Measurements from ENCODE around the gene MTAP.
"Not testable (repeated sequence)": the region's sequence is repeated elsewhere in the genome, so short reads cannot be mapped to it uniquely, and the experiment has no call there.

Gene MTAP

DNA sequence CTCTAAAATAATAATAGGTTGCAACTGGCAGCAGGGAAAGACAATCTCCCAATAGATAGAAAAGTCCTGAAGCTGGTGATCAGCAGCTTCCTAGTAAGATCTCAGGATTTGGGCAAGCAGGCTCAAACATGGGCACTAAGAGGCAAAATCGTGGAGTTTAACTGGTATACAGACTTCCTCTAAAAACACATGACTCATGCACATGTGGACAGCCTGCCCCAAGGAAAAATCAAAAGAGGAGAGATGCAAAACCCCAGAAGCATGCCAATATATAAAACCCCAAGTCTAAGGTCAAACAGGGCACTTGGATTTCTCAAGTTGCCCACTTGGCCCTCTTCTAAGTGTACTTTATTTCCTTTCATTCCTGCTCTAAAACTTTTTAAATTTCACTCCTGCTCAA, 129.0 kb downstream of the MTAP start:
- peak; percentile 52 for DNase-seq

DNA sequence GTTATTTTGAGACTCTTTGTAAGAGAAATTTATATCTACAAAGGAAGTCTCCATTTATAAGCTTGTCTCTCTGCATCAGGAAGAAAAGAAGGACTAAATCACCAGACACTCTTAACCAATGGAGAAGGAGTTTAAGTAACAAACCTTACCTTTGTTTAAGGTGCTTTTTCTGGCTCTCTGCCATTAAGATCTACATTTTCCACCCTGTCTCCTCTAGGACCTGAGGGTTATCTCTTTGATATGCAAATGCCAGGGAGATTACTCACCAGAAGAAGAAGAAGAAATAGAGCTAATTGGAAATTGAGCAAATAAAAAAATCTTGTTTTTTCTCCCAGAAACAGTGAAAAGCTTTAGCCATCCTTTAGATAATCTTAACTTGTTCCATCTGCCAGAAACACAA, 130.8 kb downstream of the MTAP start:
- no peak for DNase-seq

DNA sequence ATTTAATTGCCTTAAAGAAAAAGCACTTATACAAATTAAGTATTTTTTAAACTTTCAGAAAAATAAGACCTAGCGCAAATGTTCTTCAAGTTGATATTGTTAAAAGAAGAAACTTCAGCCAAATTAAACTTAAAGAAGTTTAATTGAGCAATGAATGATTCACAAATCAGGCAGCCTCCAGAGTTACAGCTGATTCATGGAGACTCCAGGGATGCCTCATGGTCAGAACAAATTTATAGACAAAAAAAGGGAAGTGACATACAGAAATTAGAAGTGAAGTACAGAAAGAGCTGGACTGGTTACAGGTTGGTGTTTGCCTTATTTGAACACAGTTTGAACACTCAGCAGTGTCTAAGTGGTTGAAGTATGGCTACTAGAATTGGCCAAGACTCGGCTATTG, 131.4 kb downstream of the MTAP start:
- DNase-seq = peak; percentile 80

DNA sequence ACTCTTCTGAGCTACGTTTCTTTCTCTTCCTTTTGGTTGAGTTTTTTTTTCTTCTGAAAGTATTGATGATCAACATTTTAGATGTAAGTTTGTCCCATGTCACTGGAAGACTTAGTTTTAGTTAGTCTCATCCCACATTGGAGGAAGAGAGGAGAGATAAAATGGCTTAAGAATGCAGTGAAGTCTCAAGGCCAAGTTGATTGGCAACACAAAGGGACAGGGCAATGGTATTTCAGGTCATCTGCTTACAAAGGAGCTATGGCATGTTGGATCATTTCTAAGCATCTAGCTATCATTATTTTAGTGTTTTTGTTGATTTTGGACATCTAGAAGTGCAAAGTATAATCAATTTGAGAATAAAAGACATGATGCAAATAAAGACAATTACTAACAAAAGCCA, 133.2 kb downstream of the MTAP start:
- DNase-seq = no peak

DNA sequence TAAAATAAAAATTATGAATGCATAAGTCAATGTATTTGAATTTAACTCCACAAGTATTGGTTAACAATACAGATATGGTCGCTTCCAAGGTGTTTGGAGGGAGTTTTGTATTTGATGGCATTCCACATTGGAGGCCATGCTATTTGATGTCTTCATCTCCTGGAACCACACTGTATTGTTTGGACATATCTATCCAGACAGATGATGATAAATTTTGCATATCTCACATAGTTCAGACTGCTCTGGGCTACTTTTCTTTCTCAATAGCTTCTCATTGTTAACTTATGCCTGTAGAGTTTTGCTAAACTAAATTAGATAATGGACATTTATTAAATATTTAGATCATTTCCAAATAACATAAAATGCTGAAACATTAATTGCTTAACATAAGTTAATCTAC, 133.7 kb downstream of the MTAP start:
- DNase-seq = no peak

DNA sequence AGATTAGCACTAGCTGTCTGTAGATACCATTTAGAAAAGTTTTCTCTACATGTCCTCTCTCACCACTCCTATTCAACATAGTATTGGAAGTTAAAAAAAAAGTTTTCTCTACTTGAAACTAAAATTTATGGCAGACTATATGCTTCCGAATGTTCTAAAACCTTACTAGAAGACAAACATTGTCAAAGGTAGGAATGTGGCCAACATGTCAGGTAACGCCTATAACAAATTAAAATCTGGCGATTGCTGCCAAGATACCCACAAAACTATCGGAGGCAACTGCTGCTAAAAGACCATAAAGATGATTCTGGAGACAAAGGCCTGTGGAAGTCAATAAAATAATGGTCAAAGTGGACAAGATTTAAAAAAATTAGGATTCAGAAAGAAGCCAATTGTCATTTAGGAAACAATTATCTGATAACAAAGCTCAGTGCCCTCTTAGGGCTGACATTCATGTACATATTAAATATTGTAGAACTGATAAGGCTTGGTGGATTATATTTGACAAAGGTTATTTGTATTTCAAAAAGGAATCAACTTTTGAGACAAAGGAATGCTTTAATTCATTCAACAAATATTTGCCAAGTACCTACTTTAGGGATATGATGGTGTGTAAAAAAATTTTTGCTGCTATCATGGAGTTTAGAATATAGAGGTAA, 139.0 kb downstream of the MTAP start:
- DNase-seq = no peak

DNA sequence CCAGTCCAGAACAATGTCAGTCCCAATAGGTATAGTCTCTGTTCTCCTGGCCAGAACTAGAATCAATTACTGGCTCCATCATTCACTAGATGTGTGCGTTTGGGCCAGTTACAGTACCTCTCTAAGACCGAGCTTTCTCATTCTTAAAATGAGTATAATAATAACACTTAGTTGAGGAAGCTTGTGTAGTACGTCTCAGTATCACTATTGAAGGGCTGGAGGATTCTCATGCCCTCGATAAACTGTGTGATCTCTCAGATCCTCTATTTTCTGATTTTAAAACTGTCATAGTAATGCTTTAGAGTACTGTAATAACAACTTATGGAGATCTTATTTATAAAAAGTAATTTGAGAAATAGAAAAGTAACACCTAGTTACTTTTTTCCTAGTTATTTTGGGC, 141.0 kb downstream of the MTAP start:
- no peak for DNase-seq

DNA sequence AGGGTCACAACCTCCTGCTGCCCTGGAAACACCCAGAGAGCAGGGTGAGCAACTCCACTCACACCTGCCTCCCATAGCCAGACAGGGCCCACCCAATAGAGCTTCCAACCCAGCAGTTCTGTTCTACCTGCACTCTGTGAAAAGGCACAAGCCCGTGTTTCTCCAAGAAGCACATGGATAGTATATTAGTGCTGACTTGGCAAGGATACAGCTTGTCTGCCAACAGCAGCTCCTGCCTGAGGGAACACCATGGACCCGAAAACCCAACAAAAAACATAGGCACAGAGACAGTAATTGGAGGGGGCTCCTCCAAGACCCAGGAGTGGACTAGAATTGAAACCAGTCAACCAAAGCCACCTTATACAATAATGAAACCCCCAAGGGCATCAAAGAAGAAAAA, 143.2 kb downstream of the MTAP start:
- no peak for DNase-seq

DNA sequence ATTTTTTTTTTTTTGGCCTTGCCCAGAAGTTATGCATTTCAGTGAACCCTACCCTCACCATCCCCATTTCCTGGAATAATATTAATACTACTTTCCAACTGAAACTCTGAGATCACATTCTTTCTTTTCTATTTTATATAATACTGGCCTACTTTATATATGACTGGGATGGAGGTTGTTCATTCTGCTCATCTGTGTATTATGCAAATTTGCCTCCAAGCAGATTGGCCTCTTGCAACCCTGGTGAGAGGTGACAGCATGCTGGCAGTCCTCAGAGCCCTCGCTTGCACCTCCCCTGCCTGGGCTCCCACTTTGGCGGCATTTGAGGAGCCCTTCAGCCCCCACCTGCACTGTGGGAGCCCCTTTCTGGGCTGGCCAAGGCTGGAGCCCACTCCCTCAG, 156.4 kb downstream of the MTAP start:
- DNase-seq = no peak

DNA sequence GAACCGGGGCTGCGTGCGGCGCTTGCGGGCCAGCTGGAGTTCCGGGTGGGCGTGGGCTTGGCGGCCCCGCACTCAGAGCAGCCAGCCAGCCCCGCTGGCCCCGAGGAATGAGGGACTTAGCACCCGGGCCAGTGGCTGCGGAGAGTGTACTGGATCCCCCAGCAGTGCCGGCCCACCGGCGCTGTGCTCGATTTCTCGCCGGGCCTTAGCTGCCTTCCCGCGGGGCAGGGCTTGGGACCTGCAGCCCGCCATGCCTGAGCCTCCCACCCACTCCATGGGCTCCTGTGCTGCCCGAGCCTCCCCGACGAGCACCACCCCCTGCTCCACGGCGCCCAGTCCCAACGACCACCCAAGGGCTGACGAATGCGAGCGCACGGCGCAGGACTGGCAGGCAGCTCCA, 156.8 kb downstream of the MTAP start:
- DNase-seq = not testable (repeated sequence)

DNA sequence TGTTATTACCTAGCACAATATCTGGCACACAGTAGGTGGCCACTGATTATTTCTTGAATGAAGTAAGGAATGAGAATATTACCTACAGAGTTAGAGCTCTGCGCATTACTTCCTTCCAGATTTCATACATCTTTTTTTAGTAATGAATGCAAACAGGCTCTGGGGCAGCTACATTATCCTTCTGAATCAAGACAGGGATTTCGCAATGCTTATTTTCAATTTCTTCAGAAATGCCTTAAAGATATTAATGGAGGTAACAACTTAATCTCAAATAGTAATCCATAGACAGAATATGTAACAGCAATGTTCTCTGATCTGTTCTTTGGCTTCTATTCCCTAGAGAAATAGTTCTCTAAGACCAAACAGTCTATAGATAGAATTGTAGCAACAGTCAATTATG, 159.1 kb downstream of the MTAP start:
- no peak for DNase-seq

DNA sequence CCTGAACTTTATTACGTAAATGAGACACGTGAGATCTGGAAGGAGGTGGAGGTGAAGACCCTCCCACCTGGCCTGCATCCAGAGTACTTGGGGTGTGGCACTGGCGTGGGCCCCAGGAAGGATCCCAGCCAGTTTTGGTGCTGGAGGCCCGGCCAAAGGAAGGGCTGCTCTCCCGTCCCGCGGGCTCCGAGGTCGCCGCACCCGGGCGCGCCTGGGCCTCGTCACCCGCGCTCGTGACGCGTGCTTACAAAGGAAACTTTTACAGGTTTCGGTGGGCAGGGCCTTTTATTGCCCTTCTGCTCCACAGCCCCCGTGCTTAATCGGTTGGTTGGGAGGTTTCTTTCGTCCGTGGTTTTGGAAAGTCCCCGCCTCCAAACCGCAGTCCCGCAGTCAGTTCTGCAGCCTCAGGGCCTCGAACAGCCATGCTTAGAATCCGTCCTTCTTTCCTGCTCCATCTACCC, 162.5 kb downstream of the MTAP start:
- DNase-seq = peak; percentile 72

DNA sequence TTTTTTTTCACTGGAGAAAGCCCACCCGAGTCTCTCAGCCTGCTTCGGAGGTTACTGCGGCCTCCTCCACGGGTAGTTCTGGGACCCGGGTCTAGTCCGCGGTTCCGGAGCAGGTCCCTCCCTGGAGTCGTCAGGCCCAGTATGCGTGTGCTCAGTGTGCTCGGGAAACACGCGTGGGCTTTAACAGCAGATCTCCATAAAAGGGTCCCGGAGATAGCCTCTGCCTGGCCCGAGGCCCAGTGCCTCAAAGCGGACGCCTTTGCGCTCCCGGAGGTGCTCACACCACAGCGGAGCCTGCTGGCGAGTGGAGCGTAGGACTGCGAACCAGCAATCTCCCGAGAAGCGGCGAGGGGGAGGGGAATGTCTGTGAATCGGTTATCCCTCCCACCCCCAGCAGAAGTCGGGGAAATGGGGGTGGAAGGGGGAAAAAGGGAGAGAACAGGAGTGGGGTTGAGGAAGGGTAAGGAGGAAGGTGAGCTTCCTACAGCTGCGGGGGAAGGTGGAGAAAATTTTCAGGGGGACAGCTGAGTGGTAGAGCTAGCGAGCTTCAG, 163.0 kb downstream of the MTAP start:
- DNase-seq = peak; percentile 71

DNA sequence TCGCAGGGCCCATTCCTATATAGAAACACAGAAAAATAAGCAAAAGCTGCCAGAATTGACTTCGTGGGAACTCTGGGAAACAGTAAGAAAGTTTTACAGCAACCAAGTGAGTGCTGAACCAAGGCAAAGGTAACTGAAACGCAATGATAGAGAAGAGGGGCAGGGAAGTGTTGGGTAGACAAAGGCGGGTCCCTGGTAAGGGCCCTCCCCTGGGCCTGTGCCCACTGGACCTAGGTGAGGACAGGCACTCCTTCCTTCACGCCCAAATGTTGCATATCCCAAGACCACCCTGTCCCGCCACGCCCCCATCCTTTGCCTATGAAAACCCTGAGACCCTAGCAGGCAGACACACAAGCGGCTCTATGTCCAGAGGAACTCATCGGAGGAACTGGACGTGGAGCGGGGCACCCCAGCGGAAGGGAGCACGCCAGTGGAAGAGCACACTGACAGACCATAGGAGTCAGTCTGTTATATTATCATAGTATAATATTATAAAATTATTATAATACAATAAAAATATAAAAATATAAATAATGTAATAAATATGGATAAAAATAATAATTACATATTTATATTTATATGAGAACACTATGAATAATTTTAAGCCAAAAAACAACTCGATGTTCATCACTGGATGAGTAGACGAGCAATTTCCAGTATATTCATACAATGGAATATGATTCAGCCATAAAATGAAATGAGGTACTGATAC, 163.9 kb downstream of the MTAP start:
- DNase-seq = no peak

DNA sequence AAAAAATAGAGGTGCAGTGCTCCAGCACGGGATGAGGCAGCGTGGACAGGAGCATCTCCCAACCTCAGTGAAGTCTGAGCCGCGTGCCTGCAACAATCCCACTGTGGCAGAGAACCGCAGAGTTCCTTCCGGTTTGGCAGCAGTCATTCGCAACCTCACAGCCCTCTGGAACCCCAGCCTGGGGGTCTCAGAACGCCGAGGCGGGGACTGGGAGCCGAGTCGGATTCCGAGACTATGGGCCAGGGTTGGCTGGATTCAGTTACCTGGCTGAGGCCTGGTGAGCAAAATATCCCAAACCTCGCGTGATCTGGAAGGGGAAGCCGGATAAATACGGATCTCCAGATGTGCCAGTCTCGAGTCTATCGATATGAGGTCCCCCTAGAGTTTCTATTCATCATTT, 164.7 kb downstream of the MTAP start:
- no peak for DNase-seq

DNA sequence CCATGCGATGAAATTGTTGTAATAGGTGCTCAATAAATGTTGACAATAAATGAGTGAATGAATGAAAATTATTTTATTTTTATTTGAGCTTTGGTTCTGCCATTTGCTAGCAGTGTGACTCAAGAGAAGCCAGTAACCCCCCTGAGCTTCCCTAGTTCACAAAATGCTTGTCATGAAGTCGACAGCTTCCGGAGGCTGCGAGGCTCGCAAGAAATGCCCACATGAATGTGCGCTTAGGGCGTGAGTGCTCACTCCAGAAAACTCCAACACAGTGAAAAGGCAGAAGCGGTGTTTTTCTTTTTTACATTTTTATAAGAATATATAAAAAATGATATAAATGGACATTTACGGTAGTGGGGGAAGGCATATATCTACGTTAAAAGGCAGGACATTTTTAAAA, 165.3 kb downstream of the MTAP start:
- peak; percentile 57 for DNase-seq

DNA sequence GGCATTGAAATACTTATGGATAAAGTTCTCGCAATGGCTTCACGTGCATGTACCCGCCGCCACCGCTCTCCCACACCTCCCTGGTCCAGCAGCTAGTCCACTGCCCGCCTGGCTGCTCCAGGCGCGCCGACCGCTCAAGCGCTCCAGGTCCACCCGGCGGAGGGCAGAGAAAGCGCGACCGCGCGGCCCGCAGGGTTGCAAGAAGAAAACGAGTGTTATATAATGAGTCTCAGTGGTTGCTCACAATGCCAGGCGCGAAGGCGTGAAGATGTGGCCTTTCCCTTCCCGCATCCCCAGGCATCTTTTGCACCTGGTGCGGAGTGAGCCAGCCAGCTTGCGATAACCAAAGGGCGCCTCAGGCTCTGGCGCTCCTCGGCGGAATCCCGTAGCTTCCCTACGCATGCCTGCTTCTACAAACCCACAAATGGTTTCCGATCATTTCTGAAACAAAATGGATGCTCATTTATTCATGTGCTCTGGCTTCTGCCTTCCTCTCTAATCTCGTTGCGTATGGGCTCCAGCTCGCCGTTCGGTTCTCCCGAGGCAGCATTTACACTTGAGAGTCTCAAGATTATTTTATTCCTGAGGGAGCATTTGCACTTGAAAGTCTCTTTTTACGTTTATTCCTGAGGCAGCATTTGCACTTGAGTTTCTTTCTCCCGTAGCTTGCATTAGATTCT, 166.0 kb downstream of the MTAP start:
- no peak for DNase-seq

DNA sequence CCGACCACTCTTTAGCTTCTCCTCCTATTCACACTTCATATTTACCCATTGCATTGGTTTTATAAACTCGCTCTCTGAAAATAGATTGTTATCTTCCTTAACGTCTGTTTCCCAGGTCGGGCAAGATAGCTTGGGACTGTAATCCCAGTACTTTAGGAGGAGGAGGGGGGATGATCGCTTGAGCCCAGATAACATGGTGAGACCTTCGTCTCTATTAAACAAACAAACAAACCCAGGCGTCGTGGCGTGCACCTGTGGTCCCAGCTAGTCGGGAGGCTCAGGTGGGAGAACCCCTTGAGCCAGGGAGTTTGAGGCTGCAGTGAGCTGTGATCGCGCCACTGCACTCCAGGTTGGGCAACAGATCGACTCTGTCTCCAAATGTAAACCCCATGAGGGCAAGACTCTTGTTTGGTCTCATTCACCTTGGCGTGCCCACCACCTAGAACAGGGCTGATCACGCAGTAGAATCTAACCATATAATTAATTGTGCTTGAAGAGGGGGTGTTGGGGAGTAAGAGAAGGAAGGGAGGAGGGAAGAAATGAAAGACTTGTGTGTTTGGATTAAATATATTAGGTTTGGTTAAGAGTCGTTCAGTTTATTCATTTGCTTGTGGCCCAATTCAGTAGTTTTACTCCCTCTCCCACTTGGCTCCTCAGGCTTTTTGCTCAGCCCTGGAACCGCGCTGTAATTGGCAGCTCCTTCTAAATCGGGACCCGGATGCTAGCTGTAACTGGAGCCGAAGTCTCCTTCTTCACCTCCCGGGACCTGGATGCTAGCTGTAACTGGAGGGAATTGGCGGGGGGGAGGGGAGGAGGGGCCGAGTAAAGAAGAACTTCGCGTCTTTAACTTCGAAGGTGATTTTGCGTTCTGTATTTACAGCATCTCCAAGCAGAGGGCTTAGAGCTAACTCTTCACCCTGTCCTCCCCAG, 166.8 kb downstream of the MTAP start:
- no peak for DNase-seq

DNA sequence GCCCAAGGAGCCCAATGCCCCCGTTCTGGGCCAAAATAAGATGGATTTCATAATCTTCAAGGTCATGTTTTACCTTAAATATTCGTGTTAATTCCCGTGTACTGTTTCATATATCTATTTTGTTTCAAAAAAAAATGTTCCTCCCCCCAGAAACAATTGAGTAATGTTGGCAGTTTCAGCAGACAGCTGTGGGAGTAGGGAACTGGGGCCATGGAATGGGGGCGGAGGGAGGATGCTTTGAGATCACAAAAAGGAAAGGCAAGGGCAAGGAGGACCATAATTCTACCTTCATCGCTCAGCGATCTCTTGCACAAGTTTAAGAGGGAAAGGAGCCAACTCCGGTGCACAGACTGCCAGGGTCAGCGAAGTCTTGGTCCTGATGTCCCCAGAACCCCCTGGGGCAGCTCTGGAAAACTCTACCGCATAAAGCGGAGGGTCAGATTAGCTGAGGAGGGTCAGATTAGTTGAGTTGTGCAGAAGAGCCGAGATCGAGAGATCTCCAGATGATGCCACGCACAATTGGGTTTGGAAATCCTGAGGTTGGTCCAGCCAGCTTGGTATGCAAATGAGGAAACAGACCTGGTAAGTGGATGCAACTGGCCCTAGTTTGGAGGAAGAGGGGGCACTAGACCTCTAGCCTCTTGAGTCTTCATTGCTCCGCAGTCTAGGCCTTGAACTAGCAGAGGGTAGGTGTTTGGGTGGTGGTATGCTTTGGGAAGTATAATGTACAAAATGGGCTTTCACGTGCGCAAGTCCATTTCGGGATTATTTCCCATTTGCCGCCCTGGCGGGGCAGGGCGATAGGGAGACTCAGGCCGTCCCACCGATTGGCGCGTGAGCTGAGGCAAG, 167.7 kb downstream of the MTAP start:
- no peak for DNase-seq

DNA sequence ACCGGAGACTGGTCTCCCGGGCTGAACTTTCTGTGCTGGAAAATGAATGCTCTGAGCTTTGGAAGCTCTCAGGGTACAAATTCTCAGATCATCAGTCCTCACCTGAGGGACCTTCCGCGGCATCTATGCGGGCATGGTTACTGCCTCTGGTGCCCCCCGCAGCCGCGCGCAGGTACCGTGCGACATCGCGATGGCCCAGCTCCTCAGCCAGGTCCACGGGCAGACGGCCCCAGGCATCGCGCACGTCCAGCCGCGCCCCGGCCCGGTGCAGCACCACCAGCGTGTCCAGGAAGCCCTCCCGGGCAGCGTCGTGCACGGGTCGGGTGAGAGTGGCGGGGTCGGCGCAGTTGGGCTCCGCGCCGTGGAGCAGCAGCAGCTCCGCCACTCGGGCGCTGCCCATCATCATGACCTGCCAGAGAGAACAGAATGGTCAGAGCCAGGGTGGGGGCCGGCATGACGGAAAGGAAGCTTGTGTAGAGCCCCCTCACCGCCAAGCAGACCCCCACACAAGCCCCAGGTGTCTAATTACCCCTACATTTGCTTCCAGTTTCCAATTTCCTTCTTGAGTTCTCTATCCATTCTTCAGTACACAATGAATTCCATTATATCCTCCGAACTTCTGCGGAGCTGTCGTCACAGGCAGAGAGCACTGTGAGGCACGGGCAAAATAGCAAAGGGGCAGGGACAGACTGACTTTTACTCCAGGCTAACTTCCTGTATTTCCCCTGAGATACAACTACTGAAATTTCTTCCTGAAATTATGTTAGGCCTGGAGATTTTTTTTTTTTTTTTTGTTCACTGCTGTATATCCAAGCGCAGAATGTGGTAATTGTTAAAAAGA, 168.6 kb downstream of the MTAP start:
- peak; percentile 50 for DNase-seq

DNA sequence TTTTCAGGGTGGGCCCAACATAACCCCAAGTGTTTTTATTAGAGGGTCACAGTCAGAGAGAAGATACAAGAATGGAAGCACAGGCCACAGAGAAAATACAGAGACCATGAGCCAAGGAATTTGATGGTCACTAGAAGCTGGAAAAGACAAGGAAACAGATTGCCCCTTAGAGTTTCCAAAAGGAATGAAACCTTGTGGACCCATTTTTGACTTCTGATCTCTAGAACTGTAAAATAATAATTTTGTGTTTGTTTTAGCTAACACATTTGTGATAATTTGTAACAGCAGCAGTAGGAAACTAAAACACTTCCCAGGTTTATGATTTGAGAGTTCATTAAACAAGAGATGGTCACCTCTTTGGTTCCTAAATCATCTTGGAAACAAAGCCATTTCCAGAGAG, 169.9 kb downstream of the MTAP start:
- no peak for DNase-seq
